HuH-7 (cell line): Measurements from ENCODE around the gene NLRP6.
"Not testable (repeated sequence)": the region's sequence is repeated elsewhere in the genome, so short reads cannot be mapped to it uniquely, and the experiment has no call there.

ENCODE experiments used
- DNase-seq: peaks from one replicate; pipeline ENCODE4 v3.0.0; 2011; ENCODE audit warnings: low spot score

Gene NLRP6

GRCh38 chr11:325796-326591 lies 47.8 kb downstream of the NLRP6 start:
- no peak for DNase-seq

GRCh38 chr11:326592-326841 lies 48.3 kb downstream of the NLRP6 start:
- DNase-seq: no peak

GRCh38 chr11:326842-327580 lies 48.8 kb downstream of the NLRP6 start:
- no peak for DNase-seq

- no peak for DNase-seq
These were observed 49.3 kb downstream of the NLRP6 start for GRCh38 chr11:327581-327923.

- no peak for DNase-seq
These were observed 49.8 kb downstream of the NLRP6 start for GRCh38 chr11:328012-328411.

- DNase-seq: not testable (repeated sequence)
These were observed 50.4 kb downstream of the NLRP6 start for GRCh38 chr11:328516-329100.

- DNase-seq: no peak
These were observed 51.7 kb downstream of the NLRP6 start for GRCh38 chr11:329886-330253.

- DNase-seq: no peak
These were observed 52.1 kb downstream of the NLRP6 start for GRCh38 chr11:330307-330693.

GRCh38 chr11:330694-331357 lies 52.6 kb downstream of the NLRP6 start:
- DNase-seq: no peak

GRCh38 chr11:331358-332060 lies 53.3 kb downstream of the NLRP6 start:
- no peak for DNase-seq

- DNase-seq: no peak
These were observed 54.7 kb downstream of the NLRP6 start for GRCh38 chr11:332651-333480.

- not testable (repeated sequence) for DNase-seq
These were observed 55.5 kb downstream of the NLRP6 start for GRCh38 chr11:333616-334263.

- DNase-seq: no peak
These were observed 56.2 kb downstream of the NLRP6 start for GRCh38 chr11:334264-334994.
